ENCODE measurements around the gene GEMIN7.

Gene GEMIN7

GRCh38 chr19:45046355-45046754 lies 32.7 kb upstream of the GEMIN7 start:
- TF ChIP-seq CTCF (IDR thresholded peaks at IDR 0.05; ENCODE audit: insufficient read depth, low read length) = no peak
- TF ChIP-seq SPI1 (IDR thresholded peaks at IDR 0.05; ENCODE audit: borderline replicate concordance, low read depth) = no peak
- no peak for TF ChIP-seq GABPA (IDR thresholded peaks at IDR 0.05; ENCODE audit: low read depth)
- no peak for TF ChIP-seq POLR2AphosphoS5 (IDR thresholded peaks at IDR 0.05; ENCODE audit: low read depth)
- TF ChIP-seq REST (IDR thresholded peaks at IDR 0.05; ENCODE audit: insufficient replicate concordance, low read depth) = no peak
- Histone ChIP-seq H3K4me3 (replicated peaks; ENCODE audit: insufficient read depth, low read length) (no peak overlapping the region), H3K27ac (replicated peaks) (peak overlapping the region; percentile 54), H3K27me3 (ENCODE audit: insufficient read depth, poor library complexity, severe bottlenecking) (no peaks in the 10 kb centered on the region)
- no peak for DNase-seq (ENCODE audit: low read depth in 1 of 2, low spot score in 1 of 2)

- Histone ChIP-seq H3K27ac (replicated peaks) (peak overlapping the region; percentile 54), H3K27me3 (ENCODE audit: insufficient read depth, poor library complexity, severe bottlenecking) (no peaks in the 10 kb centered on the region), H3K4me3 (replicated peaks; ENCODE audit: insufficient read depth, low read length) (peak overlapping the region; percentile 35)
- DNase-seq (ENCODE audit: low read depth in 1 of 2, low spot score in 1 of 2) = peak in 1 of 2 experiments; percentile 61
- TF ChIP-seq REST (IDR thresholded peaks at IDR 0.05; ENCODE audit: insufficient replicate concordance, low read depth) (no peak), SPI1 (IDR thresholded peaks at IDR 0.05; ENCODE audit: borderline replicate concordance, low read depth) (peak; percentile 64; the same call in 1 of the 2 replicates)
Measured at GRCh38 chr19:45047188-45047797, 31.8 kb upstream of the GEMIN7 start.

GRCh38 chr19:45049073-45049736 lies 29.9 kb upstream of the GEMIN7 start:
- TF ChIP-seq REST (IDR thresholded peaks at IDR 0.05; ENCODE audit: insufficient replicate concordance, low read depth) (no peak), POLR2AphosphoS5 (IDR thresholded peaks at IDR 0.05; ENCODE audit: low read depth) (no peak), SPI1 (IDR thresholded peaks at IDR 0.05; ENCODE audit: borderline replicate concordance, low read depth) (no peak), CTCF (IDR thresholded peaks at IDR 0.05; ENCODE audit: insufficient read depth, low read length) (no peak), GABPA (IDR thresholded peaks at IDR 0.05; ENCODE audit: low read depth) (no peak)
- H3K4me3 ChIP-seq (replicated peaks; ENCODE audit: insufficient read depth, low read length) = no peak overlapping the region
- H3K27me3 ChIP-seq (ENCODE audit: insufficient read depth, poor library complexity, severe bottlenecking) = no peaks in the 10 kb centered on the region
- no peak for DNase-seq (ENCODE audit: low read depth in 1 of 2, low spot score in 1 of 2)
- H3K27ac ChIP-seq (replicated peaks) = no peak overlapping the region
